Psoas muscle (tissue), 8 donors: ENCODE data around the gene ARHGAP15. TPM values are rescaled to one million over a fixed set of nuclear protein-coding genes. Genes with fewer than 3 reads are reported as not detected.

ENCODE experiments used
- ATAC-seq, 4 donors: fragments of 200-7000 bp; cut with Tn5 transposase; one replicate each; pipeline ENCODE4 v1.9.1; 2020; ENCODE audit warnings: moderate library complexity in 3 of 4, mild to moderate bottlenecking in 2 of 4
- DNase-seq, 2 donors: peaks; one replicate each; pipeline ENCODE4 v3.0.0-alpha.2; 2020
- H3K27ac ChIP-seq: fragments of 200-600 bp; one replicate; pipeline ENCODE4 v1.8.0; 2022
- H3K27me3 ChIP-seq, 3 donors: fragments of 200-600 bp in 1 of 3; one replicate each; pipeline versions ENCODE4 v1.6.1 to v1.8.0; 2013 to 2022; ENCODE audit warnings: low read length in 2 of 3, mild to moderate bottlenecking in 2 of 3, moderate library complexity in 1 of 3; ENCODE audit not compliant: insufficient read depth in 3 of 3
- H3K36me3 ChIP-seq, 2 donors: fragments of 200-600 bp in 1 of 2; one replicate each; pipeline versions ENCODE4 v1.6.1 to v1.8.0; 2013 to 2022; ENCODE audit warnings: low read depth in 1 of 2, mild to moderate bottlenecking in 1 of 2, moderate library complexity in 1 of 2; ENCODE audit not compliant: insufficient read depth in 1 of 2
- H3K4me1 ChIP-seq: fragments of 200-600 bp; one replicate; pipeline ENCODE4 v1.8.0; 2022
- H3K4me3 ChIP-seq: fragments of 200-600 bp; one replicate; pipeline ENCODE4 v1.8.0; 2022; ENCODE audit warnings: mild to moderate bottlenecking
- H3K9me3 ChIP-seq: fragments of 200-600 bp; one replicate; pipeline ENCODE4 v1.8.0; 2022
- WGBS, 3 donors: extraction: QIAGEN DNeasy Blood & Tissue Kit; methylation state at CpG; one replicate each; pipeline versions ENCODE4 v1.1.6 to v1.1.7; 2013; 5-methylcytosine and 5-hydroxymethylcytosine counted together
- intact Hi-C, 2 donors: fragments of 100-400 bp; cut with DNase I; formaldehyde crosslinking; loops; one replicate each; pipeline versions ENCODE4 v1.11.0 to v1.14.2; 2022
- polyA plus RNA-seq, 3 donors: library from polyadenylated mRNA; stranded (reverse); fragments of 200-250 nt; gene quantifications; one replicate each; pipeline ENCODE4 v1.2.3, GENCODE V29; 2013
- total RNA-seq, 4 donors: library from RNA; stranded (reverse); fragmentation: NEBNext Ultra II Directional in 2 of 4; extraction: Animal tissue kit (Norgen Biotek cat#: 25700) in 2 of 4; gene quantifications; one replicate each; pipeline versions ENCODE4 v1.2.1 to v1.2.4, GENCODE V29; 2021 to 2023
- TF ChIP-seq, protein P1 (sequence below): fragments of 200-600 bp; IDR thresholded peaks from one replicate; pipeline ENCODE4 v1.8.0; 2022; ENCODE audit warnings: antibody characterized with exemption
- donor health status: healthy with polysubstance abuse.
- donor health status: DM: no; HTN: no; CAD: no; lungs with moderate emphysema.
- donor health status: Bipolar disorder and iron deficiency.
- donor health status: healthy.
- donor health status: DM: yes; HTN: yes; CAD: no.
- donor health status: DM: no; HTN: no; CAD: no.
- donor health status: DM: no; HTN: no; CAD: no.
- donor health status: DM: yes; HTN: yes; CAD: no.

The ARHGAP15 gene
- total and polyA plus RNA-seq, 7 donors: 0.49 to 3.1 (median 0.95) TPM

DNA sequence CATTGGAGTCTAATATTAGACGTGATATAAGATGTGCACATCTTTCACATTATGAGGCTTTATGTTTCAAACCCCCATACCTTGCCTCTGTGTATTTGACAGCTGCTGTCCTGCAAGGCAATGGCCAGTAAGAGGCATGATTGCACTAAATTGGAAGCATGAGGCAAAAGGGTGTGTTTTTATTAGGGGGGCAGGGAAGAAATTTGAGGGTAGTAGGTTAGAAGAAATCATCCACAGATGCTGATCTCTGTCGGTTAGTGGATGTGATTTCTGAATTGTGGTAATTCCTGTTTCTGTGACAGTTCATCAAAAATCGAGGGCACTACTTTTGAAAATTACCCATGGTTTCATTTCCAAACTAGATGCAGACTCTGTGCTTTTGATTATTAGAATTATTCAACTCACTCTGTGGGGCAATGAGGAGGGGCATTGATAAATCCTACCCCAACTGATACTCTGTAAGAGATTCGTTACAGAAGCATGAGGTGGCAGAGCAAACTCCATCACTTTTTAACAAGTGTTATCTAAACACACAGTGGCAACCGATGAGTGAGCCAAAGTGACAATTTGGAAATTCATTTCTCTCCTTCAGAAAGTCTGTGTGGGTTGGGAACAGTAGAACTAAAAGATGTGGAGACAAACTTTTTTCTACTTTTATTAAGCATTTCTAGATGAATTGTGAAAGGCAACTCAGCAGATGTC lies 453.0 kb downstream of the ARHGAP15 start:
- Histone ChIP-seq H3K27ac (no peak overlapping the region), H3K27me3 (no peaks in the 10 kb centered on the region), H3K4me1 (no peaks in the 10 kb centered on the region), H3K9me3 (no peaks in the 10 kb centered on the region), H3K36me3 (no peaks in the 10 kb centered on the region), H3K4me3 (no peak overlapping the region)
- TF ChIP-seq, protein P1, sequence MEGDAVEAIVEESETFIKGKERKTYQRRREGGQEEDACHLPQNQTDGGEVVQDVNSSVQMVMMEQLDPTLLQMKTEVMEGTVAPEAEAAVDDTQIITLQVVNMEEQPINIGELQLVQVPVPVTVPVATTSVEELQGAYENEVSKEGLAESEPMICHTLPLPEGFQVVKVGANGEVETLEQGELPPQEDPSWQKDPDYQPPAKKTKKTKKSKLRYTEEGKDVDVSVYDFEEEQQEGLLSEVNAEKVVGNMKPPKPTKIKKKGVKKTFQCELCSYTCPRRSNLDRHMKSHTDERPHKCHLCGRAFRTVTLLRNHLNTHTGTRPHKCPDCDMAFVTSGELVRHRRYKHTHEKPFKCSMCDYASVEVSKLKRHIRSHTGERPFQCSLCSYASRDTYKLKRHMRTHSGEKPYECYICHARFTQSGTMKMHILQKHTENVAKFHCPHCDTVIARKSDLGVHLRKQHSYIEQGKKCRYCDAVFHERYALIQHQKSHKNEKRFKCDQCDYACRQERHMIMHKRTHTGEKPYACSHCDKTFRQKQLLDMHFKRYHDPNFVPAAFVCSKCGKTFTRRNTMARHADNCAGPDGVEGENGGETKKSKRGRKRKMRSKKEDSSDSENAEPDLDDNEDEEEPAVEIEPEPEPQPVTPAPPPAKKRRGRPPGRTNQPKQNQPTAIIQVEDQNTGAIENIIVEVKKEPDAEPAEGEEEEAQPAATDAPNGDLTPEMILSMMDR: no peak
- ATAC-seq: no peak
- DNase-seq: no peak
- intact Hi-C loops: no loop called here
- 43 to 58% (median 48%) methylated on average over 5 of the region's 5 CpGs for WGBS, 3 donors

DNA sequence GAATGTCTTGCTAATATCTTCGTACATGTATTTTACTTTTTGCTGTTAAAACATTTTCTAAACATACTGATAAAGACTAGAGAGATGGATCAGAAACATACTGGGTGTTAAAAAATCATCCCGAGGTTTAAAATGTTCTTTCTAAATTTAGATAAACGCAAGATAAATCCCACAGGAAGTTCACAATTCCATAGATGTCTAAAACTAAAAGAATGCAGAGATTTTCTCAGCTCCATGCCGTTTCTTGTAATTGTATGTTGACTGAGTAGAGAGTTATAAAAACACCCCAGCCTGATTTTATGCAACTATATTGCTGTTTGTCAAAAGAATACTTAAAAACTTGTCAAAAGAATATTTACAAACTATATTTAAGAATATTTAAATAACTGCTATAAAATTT lies 455.7 kb downstream of the ARHGAP15 start:
- no peaks in the 10 kb centered on the region for H3K27me3 ChIP-seq
- TF ChIP-seq, protein P1: no peak
- no peak overlapping the region for H3K4me3 ChIP-seq
- DNase-seq: no peak
- H3K36me3 ChIP-seq: no peaks in the 10 kb centered on the region
- H3K27ac ChIP-seq: no peak overlapping the region
- no peaks in the 10 kb centered on the region for H3K9me3 ChIP-seq
- intact Hi-C loops: no loop called here
- H3K4me1 ChIP-seq: no peaks in the 10 kb centered on the region
- no peak for ATAC-seq
- WGBS, 3 donors: 37 to 55% (median 38%) methylated on average over 4 of the region's 4 CpGs

DNA sequence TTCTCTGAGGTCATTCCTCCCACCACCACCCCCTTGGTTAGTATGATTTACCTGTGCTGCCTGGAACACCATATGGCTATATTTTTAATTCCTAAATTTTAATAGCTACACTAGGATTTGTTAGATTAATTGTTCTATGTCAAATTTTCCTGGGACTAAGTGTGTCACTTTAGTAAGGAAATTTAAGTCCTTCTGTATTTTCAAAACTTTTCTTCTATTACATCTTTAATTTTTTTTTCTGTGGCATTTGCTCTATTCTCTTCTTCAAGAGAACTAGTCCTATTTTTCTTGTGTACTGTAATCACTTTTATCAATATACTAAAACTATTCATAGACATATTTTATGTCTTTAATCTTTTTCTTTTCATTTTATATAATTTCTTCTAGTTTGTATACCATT lies 456.9 kb downstream of the ARHGAP15 start:
- intact Hi-C loops: no loop called here
- Histone ChIP-seq H3K4me3 (no peak overlapping the region), H3K36me3 (no peaks in the 10 kb centered on the region), H3K9me3 (no peaks in the 10 kb centered on the region), H3K27me3 (no peaks in the 10 kb centered on the region), H3K4me1 (no peaks in the 10 kb centered on the region), H3K27ac (no peak overlapping the region)
- ATAC-seq (no peak), DNase-seq (no peak)
- TF ChIP-seq, protein P1: no peak

DNA sequence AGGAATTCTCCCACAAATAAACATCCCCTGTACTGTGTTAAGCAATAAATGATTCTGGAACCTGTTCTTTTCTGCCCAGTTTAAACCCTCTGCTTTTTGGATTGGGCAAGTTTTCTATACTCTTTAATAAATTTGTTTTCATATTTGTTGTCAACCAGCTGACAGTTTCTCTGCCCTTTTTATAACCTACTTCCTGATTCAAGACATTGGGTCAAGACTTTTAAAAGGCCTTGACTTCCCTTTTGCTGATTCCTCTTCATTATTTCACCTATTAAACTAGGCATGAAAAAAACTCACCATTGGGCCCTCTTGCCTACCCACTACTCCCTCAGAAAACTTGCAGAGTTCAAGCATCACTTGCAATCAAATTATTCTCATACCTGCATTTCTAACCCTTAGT lies 459.5 kb downstream of the ARHGAP15 start:
- intact Hi-C loops: no loop called here
- TF ChIP-seq, protein P1: no peak
- DNase-seq: no peak

DNA sequence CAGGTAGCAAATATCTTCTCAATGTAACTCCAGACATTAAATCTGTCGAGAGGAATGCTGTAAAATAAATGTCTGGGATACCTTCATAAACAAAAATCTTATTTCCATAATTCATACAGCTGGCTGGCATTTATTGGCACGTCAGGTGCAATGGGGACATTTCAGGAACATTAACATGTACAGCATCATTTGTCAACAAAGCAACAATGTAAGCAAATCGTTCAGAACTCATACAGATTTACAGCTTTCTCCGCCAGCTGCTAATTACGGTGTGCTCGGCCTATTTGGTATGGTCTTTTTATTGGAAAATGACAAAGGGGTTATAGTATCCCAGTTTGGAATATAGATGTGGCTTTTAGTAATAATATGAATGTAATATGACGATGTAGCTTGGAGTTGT lies 464.9 kb downstream of the ARHGAP15 start:
- Histone ChIP-seq H3K9me3 (no peaks in the 10 kb centered on the region), H3K4me3 (no peak overlapping the region), H3K27me3 (no peaks in the 10 kb centered on the region), H3K27ac (no peak overlapping the region), H3K36me3 (no peaks in the 10 kb centered on the region), H3K4me1 (no peaks in the 10 kb centered on the region)
- whole genome bisulfite sequencing, 3 donors: 74 to 76% (median 76%) methylated on average over 7 of the region's 7 CpGs
- no peak for ATAC-seq
- TF ChIP-seq, protein P1: no peak
- intact Hi-C loops: no loop called here
- DNase-seq: no peak

More for the DNA sequence above, 459.5 kb downstream of the ARHGAP15 start:
- Histone ChIP-seq H3K27me3 (no peaks in the 10 kb centered on the region), H3K27ac (no peak overlapping the region), H3K9me3 (no peaks in the 10 kb centered on the region), H3K36me3 (no peaks in the 10 kb centered on the region), H3K4me1 (no peaks in the 10 kb centered on the region), H3K4me3 (no peak overlapping the region)
- ATAC-seq: no peak
